ENCODE data around the gene CACNA2D3. TPM values are rescaled to one million over a fixed set of nuclear protein-coding genes. Genes with fewer than 3 reads are reported as not detected.

CACNA2D3 gene
- total RNA-seq, 1 donor from 2014 or later = 0.70 TPM

DNA sequence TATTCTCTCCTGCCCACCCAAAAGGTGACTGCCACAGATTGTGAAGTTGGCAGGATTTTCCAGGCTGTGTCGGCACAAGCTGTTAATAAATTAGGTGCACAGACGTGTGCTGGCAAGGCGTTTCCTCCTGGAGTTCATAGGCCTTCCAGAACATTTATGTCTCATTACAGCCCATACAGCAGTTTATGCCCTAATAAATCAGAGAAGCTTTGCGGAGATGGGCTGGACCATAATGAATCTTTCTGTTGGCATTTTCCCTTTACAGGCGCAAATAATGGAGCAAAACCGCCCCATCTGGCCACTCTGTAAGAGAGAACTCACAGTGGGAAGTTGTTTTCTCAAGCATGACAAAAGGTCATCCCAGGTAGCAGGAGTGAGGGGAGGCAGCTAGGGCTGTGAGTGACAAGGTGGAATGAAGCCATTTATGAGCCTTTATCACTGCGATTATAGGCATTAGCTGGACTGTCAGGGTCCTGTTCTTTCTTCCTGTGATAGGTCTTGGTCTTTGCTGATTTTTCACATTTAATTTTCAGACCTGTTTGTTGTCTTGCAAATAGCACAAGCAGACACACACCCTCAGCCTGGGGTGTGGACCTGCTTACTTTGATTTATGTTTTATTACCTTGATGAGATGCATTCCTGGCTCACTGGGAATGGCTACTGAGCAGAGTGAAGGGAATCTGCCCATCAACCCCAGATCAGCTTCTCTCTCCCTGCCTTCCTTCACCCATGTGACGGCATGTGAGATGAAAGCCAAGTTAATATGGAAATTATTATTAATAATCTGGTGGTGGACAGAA, 548.0 kb downstream of the CACNA2D3 start:
- H3K4me3 Mint-ChIP-seq (ENCODE audit: unreplicated experiment) = no peak overlapping the region
- FAIRE-seq = no peak

GRCh38 chr3:54671511-54671910, 549.2 kb downstream of the CACNA2D3 start:
- H3K79me2 ChIP-seq (ENCODE audit: insufficient read depth, low read length) = no peaks in the 10 kb centered on the region
- no peak overlapping the region for H3K4me3 ChIP-seq (ENCODE audit: insufficient read depth, low read depth, low read length)
- no peaks in the 10 kb centered on the region for H4K20me1 ChIP-seq (ENCODE audit: insufficient read depth, low read length)
- no peak overlapping the region for H3K4me2 ChIP-seq (ENCODE audit: low read length)
- H3K4me1 ChIP-seq (ENCODE audit: insufficient read depth, low read length) = no peaks in the 10 kb centered on the region
- no peaks in the 10 kb centered on the region for H3K9me3 ChIP-seq (ENCODE audit: insufficient read depth, low read depth, low read length)
- no peak for FAIRE-seq
- no peak overlapping the region for H3K27ac ChIP-seq (ENCODE audit: low read depth, low read length)
- no peaks in the 10 kb centered on the region for H3K27me3 ChIP-seq (ENCODE audit: insufficient read depth, low read length)
- Mint-ChIP-seq H3K9me3 (ENCODE audit: unreplicated experiment) (peaks cover 1% of the 10 kb centered on the region), H3K27ac (ENCODE audit: unreplicated experiment) (no peak overlapping the region), H3K4me3 (ENCODE audit: unreplicated experiment) (no peak overlapping the region), H3K4me1 (ENCODE audit: low read depth, unreplicated experiment) (no peaks in the 10 kb centered on the region), H3K27me3 (ENCODE audit: low read depth, unreplicated experiment) (peaks cover 11% of the 10 kb centered on the region), H3K36me3 (ENCODE audit: low read depth, unreplicated experiment) (no peaks in the 10 kb centered on the region)
- no peak for DNase-seq (ENCODE audit: low read depth)
- no peak for TF ChIP-seq CTCF (IDR thresholded peaks at IDR 0.05; ENCODE audit: insufficient read depth, low read depth, low read length)
- TF ChIP-seq EZH2 (IDR thresholded peaks at IDR 0.05; ENCODE audit: insufficient read depth, low read length) = no peak
- H3K9ac ChIP-seq (ENCODE audit: low read length) = no peak overlapping the region
- no peak overlapping the region for H2AFZ ChIP-seq (ENCODE audit: low read depth, low read length)
- H3K36me3 ChIP-seq (ENCODE audit: insufficient read depth, low read length) = no peaks in the 10 kb centered on the region

More for the DNA sequence above, 548.0 kb downstream of the CACNA2D3 start:
- Histone ChIP-seq H4K20me1 (ENCODE audit: insufficient read depth, low read length) (no peaks in the 10 kb centered on the region), H3K9me3 (ENCODE audit: insufficient read depth, low read depth, low read length) (no peaks in the 10 kb centered on the region), H2AFZ (ENCODE audit: low read depth, low read length) (no peak overlapping the region), H3K4me2 (ENCODE audit: low read length) (no peak overlapping the region), H3K27me3 (ENCODE audit: insufficient read depth, low read length) (no peaks in the 10 kb centered on the region), H3K79me2 (ENCODE audit: insufficient read depth, low read length) (no peaks in the 10 kb centered on the region), H3K36me3 (ENCODE audit: insufficient read depth, low read length) (no peaks in the 10 kb centered on the region), H3K4me1 (ENCODE audit: insufficient read depth, low read length) (no peaks in the 10 kb centered on the region), H3K9ac (ENCODE audit: low read length) (no peak overlapping the region), H3K4me3 (ENCODE audit: insufficient read depth, low read depth, low read length) (no peak overlapping the region), H3K27ac (ENCODE audit: low read depth, low read length) (no peak overlapping the region)
- H3K4me1 Mint-ChIP-seq (ENCODE audit: low read depth, unreplicated experiment) = no peaks in the 10 kb centered on the region
- peaks cover 9% of the 10 kb centered on the region for H3K27me3 Mint-ChIP-seq (ENCODE audit: low read depth, unreplicated experiment)
- H3K27ac Mint-ChIP-seq (ENCODE audit: unreplicated experiment) = no peak overlapping the region
- peaks cover 1% of the 10 kb centered on the region for H3K9me3 Mint-ChIP-seq (ENCODE audit: unreplicated experiment)
- TF ChIP-seq EZH2 (IDR thresholded peaks at IDR 0.05; ENCODE audit: insufficient read depth, low read length) = no peak
- no peak for TF ChIP-seq CTCF (IDR thresholded peaks at IDR 0.05; ENCODE audit: insufficient read depth, low read depth, low read length)
- no peaks in the 10 kb centered on the region for H3K36me3 Mint-ChIP-seq (ENCODE audit: low read depth, unreplicated experiment)
- DNase-seq (ENCODE audit: low read depth) = no peak

- no peaks in the 10 kb centered on the region for H3K4me1 Mint-ChIP-seq (ENCODE audit: low read depth, unreplicated experiment)
- no peaks in the 10 kb centered on the region for H3K9me3 ChIP-seq (ENCODE audit: insufficient read depth, low read depth, low read length)
- H3K27me3 Mint-ChIP-seq (ENCODE audit: low read depth, unreplicated experiment) = peaks cover 11% of the 10 kb centered on the region
- FAIRE-seq = no peak
- no peaks in the 10 kb centered on the region for H3K79me2 ChIP-seq (ENCODE audit: insufficient read depth, low read length)
- no peak overlapping the region for H3K27ac Mint-ChIP-seq (ENCODE audit: unreplicated experiment)
- no peaks in the 10 kb centered on the region for H3K36me3 ChIP-seq (ENCODE audit: insufficient read depth, low read length)
- no peak overlapping the region for H3K4me2 ChIP-seq (ENCODE audit: low read length)
- no peak overlapping the region for H3K27ac ChIP-seq (ENCODE audit: low read depth, low read length)
- no peak overlapping the region for H3K4me3 ChIP-seq (ENCODE audit: insufficient read depth, low read depth, low read length)
- no peaks in the 10 kb centered on the region for H3K27me3 ChIP-seq (ENCODE audit: insufficient read depth, low read length)
- no peak for DNase-seq (ENCODE audit: low read depth)
- H3K9ac ChIP-seq (ENCODE audit: low read length) = no peak overlapping the region
- H4K20me1 ChIP-seq (ENCODE audit: insufficient read depth, low read length) = no peaks in the 10 kb centered on the region
- no peaks in the 10 kb centered on the region for H3K36me3 Mint-ChIP-seq (ENCODE audit: low read depth, unreplicated experiment)
- no peaks in the 10 kb centered on the region for H3K4me1 ChIP-seq (ENCODE audit: insufficient read depth, low read length)
- no peak overlapping the region for H3K4me3 Mint-ChIP-seq (ENCODE audit: unreplicated experiment)
- H2AFZ ChIP-seq (ENCODE audit: low read depth, low read length) = no peak overlapping the region
- H3K9me3 Mint-ChIP-seq (ENCODE audit: unreplicated experiment) = peaks cover 3% of the 10 kb centered on the region
- TF ChIP-seq EZH2 (IDR thresholded peaks at IDR 0.05; ENCODE audit: insufficient read depth, low read length) = no peak
- TF ChIP-seq CTCF (IDR thresholded peaks at IDR 0.05; ENCODE audit: insufficient read depth, low read depth, low read length) = no peak
These were observed 553.7 kb downstream of the CACNA2D3 start for GRCh38 chr3:54676087-54676486.
